PC-3 (cell line): Measurements from ENCODE around the gene UBQLN3. TPM values are rescaled to one million over a fixed set of nuclear protein-coding genes. Genes with fewer than 3 reads are reported as not detected.
A peak's percentile ranks its signal among the peaks of the same experiment; 100 is the strongest.

Experiments used
- ATAC-seq: fragments of 200-7000 bp; cut with Tn5 transposase; 2 replicates; pipeline ENCODE4 v1.9.1; 2020; ENCODE audit warnings: mild to moderate bottlenecking, moderate library complexity
- BruUV-seq: library from RNA; stranded (reverse); fragments of 400-500 nt; replicated peaks from 2 replicates; lab custom pipeline; 2021; lab: Mats Ljungman, UMichigan
- CTCF ChIA-PET: fragments of 300-600 bp; sonication (Branson Sonifier 250); formaldehyde crosslinking; loops from one replicate; lab custom pipeline; 2022; ENCODE audit warnings: antibody characterized with exemption; lab: Charles Lee
- POLR2A ChIA-PET: fragments of 300-600 bp; sonication (Branson Sonifier 250); formaldehyde crosslinking; loops from one replicate; lab custom pipeline; 2022; ENCODE audit warnings: antibody characterized with exemption; ENCODE audit not compliant: unreplicated experiment; lab: Charles Lee
- DNase-seq: peaks from one replicate; pipeline ENCODE4 v3.0.0-alpha.2; 2015
- H2AFZ ChIP-seq: fragments of 300-600 bp; sonication (generic); 2 replicates; pipeline ENCODE4 v1.6.0; 2016; ENCODE audit warnings: antibody characterized with exemption, low read length
- H3F3A ChIP-seq: fragments of 300-600 bp; sonication (generic); one replicate; pipeline ENCODE4 v1.6.0; 2017; ENCODE audit warnings: antibody characterized with exemption, low read length, control low read depth, mild to moderate bottlenecking; ENCODE audit not compliant: unreplicated experiment
- H3K27ac ChIP-seq: fragments of 300-600 bp; sonication (generic); 2 replicates; pipeline ENCODE4 v1.5.1; 2016; ENCODE audit warnings: mild to moderate bottlenecking, low read length
- H3K27me3 ChIP-seq: fragments of 300-600 bp; sonication (generic); 2 replicates; pipeline ENCODE4 v1.6.1; 2016; ENCODE audit warnings: low read length, mixed read lengths
- H3K36me3 ChIP-seq: fragments of 300-600 bp; sonication (generic); 2 replicates; pipeline ENCODE4 v1.6.1; 2016; ENCODE audit warnings: low read depth, mixed run types, low read length, mixed read lengths
- H3K4me1 ChIP-seq: fragments of 300-600 bp; sonication (generic); 2 replicates; pipeline ENCODE4 v1.5.1; 2016; ENCODE audit warnings: low read length; ENCODE audit not compliant: insufficient read depth
- H3K4me2 ChIP-seq: fragments of 300-600 bp; sonication (generic); 2 replicates; pipeline ENCODE4 v1.6.0; 2016; ENCODE audit warnings: low read length
- H3K4me3 ChIP-seq: fragments of 300-600 bp; sonication (generic); 2 replicates; pipeline ENCODE4 v1.5.1; 2016; ENCODE audit warnings: mild to moderate bottlenecking, low read length, mixed read lengths
- H3K79me2 ChIP-seq: fragments of 300-600 bp; sonication (generic); 2 replicates; pipeline ENCODE4 v1.6.1; 2017; ENCODE audit warnings: low read length, mixed read lengths
- H3K9ac ChIP-seq: fragments of 300-600 bp; sonication (generic); 2 replicates; pipeline ENCODE4 v1.6.0; 2016; ENCODE audit warnings: mild to moderate bottlenecking, low read length
- H3K9me2 ChIP-seq: fragments of 300-600 bp; sonication (generic); replicated peaks from 2 replicates; pipeline ENCODE4 v1.6.1; 2016; ENCODE audit warnings: mixed run types, low read length, mixed read lengths
- H3K9me3 ChIP-seq: fragments of 300-600 bp; sonication (generic); 2 replicates; pipeline ENCODE4 v1.6.1; 2016; ENCODE audit warnings: low read length, mixed read lengths
- H4K20me1 ChIP-seq: fragments of 300-600 bp; sonication (generic); 2 replicates; pipeline ENCODE4 v1.6.1; 2016; ENCODE audit warnings: low read length, mixed read lengths
- CTCF ChIP-seq: fragments of 300-600 bp; sonication (generic); conservative IDR thresholded peaks from 2 replicates; pipeline ENCODE4 v1.5.1; 2017; ENCODE audit warnings: antibody characterized with exemption, low read depth, mild to moderate bottlenecking, low read length
- EZH2 ChIP-seq: fragments of 300-600 bp; sonication (generic); IDR thresholded peaks from one replicate; pipeline ENCODE4 v1.6.1; 2017; ENCODE audit warnings: antibody characterized with exemption, mild to moderate bottlenecking, low read length; ENCODE audit not compliant: unreplicated experiment
- EZH2phosphoT487 ChIP-seq: fragments of 300-600 bp; sonication (generic); IDR thresholded peaks from 2 replicates; pipeline ENCODE4 v1.6.1; 2018; ENCODE audit warnings: mild to moderate bottlenecking, antibody characterized with exemption, low read length, borderline replicate concordance
- intact Hi-C: fragments of 100-400 bp; cut with micrococcal nuclease; formaldehyde crosslinking; loops from 2 replicates; pipeline ENCODE4 v1.9.0; 2023
- total RNA-seq: library from RNA; depleted of rRNA; stranded (reverse); fragments of >200 nt; gene quantifications from 2 replicates; pipeline ENCODE4 v1.2.3, GENCODE V29; 2014

UBQLN3 gene
- total RNA-seq, 1 experiment from 2014 or later = not detected

- BruUV-seq = no TSS peak
- H3K4me1 ChIP-seq = no peaks in the 10 kb centered on the region
These were observed 15.0 kb upstream of the UBQLN3 start for GRCh38 chr11:5524756-5525155.

GRCh38 chr11:5522308-5522707, 12.6 kb upstream of the UBQLN3 start:
- H3K4me3 ChIP-seq = no peak overlapping the region
- H3K9ac ChIP-seq = no peak overlapping the region
- no peaks in the 10 kb centered on the region for H3K36me3 ChIP-seq
- CTCF ChIA-PET = no interaction called here
- no peak overlapping the region for H3K4me2 ChIP-seq
- DNase-seq (peak; percentile 3), ATAC-seq (no peak)
- no peaks in the 10 kb centered on the region for H3K9me3 ChIP-seq
- no peak overlapping the region for H3K27ac ChIP-seq
- H3F3A ChIP-seq = no peaks in the 10 kb centered on the region
- no peaks in the 10 kb centered on the region for H3K79me2 ChIP-seq
- H3K4me1 ChIP-seq = no peaks in the 10 kb centered on the region
- intact Hi-C loops = no loop called here
- no TSS peak for BruUV-seq
- peaks cover 19% of the 10 kb centered on the region for H3K27me3 ChIP-seq
- TF ChIP-seq EZH2 = no peak
- TF ChIP-seq CTCF = no peak
- no peak for TF ChIP-seq EZH2phosphoT487
- H3K9me2 ChIP-seq = no peaks in the 10 kb centered on the region
- H4K20me1 ChIP-seq = no peaks in the 10 kb centered on the region
- POLR2A ChIA-PET = no interaction called here
- H2AFZ ChIP-seq = no peak overlapping the region

More at GRCh38 chr11:5524756-5525155, 15.0 kb upstream of the UBQLN3 start:
- Histone ChIP-seq H3K36me3 (no peaks in the 10 kb centered on the region), H3K79me2 (no peaks in the 10 kb centered on the region), H3F3A (no peaks in the 10 kb centered on the region), H3K9ac (no peak overlapping the region), H3K4me3 (no peak overlapping the region), H3K27ac (no peak overlapping the region), H2AFZ (no peak overlapping the region), H4K20me1 (no peaks in the 10 kb centered on the region), H3K27me3 (peaks cover 19% of the 10 kb centered on the region), H3K4me2 (no peak overlapping the region), H3K9me3 (no peaks in the 10 kb centered on the region), H3K9me2 (no peaks in the 10 kb centered on the region)
- ChIA-PET POLR2A (no interaction called here), CTCF (no interaction called here)
- no peak for ATAC-seq
- intact Hi-C loops = no loop called here
- no peak for DNase-seq
- no peak for TF ChIP-seq EZH2phosphoT487
- TF ChIP-seq EZH2 = no peak
- no peak for TF ChIP-seq CTCF

- no peak overlapping the region for H3K4me3 ChIP-seq
- H3K36me3 ChIP-seq = no peaks in the 10 kb centered on the region
- POLR2A ChIA-PET = no interaction called here
- H3K9ac ChIP-seq = no peak overlapping the region
- no peak overlapping the region for H3K27ac ChIP-seq
- intact Hi-C loops = no loop called here
- H4K20me1 ChIP-seq = no peaks in the 10 kb centered on the region
- CTCF ChIA-PET = no interaction called here
- no peaks in the 10 kb centered on the region for H3F3A ChIP-seq
- no peaks in the 10 kb centered on the region for H3K9me2 ChIP-seq
- no peak overlapping the region for H3K4me2 ChIP-seq
- H3K9me3 ChIP-seq = no peaks in the 10 kb centered on the region
- ATAC-seq (no peak), DNase-seq (peak; percentile 10)
- no peak overlapping the region for H2AFZ ChIP-seq
- no peak for TF ChIP-seq EZH2
- no peak for TF ChIP-seq CTCF
- no peak for TF ChIP-seq EZH2phosphoT487
- no TSS peak for BruUV-seq
- H3K27me3 ChIP-seq = peaks cover 16% of the 10 kb centered on the region
- H3K79me2 ChIP-seq = no peaks in the 10 kb centered on the region
- H3K4me1 ChIP-seq = no peaks in the 10 kb centered on the region
These were observed 11.8 kb upstream of the UBQLN3 start for GRCh38 chr11:5521540-5521939.
